HepG2 (cell line): Measurements from ENCODE around the gene CPT1B. TPM values are rescaled to one million over a fixed set of nuclear protein-coding genes. Genes with fewer than 3 reads are reported as not detected.

Source experiments
- FOXC1 ChIP-seq: sonication (generic); formaldehyde crosslinking; IDR thresholded peaks from 2 replicates; pipeline ENCODE4 v1.8.0; 2022; ENCODE audit warnings: mild to moderate bottlenecking, missing genetic modification reagents, borderline replicate concordance
- HMGA1 ChIP-seq: sonication (generic); formaldehyde crosslinking; conservative IDR thresholded peaks from 2 replicates; pipeline ENCODE4 v1.4.0; 2020; ENCODE audit warnings: missing genetic modification reagents
- RFX1 ChIP-seq: fragments of 450-650 bp; IDR thresholded peaks from 2 replicates; pipeline ENCODE4 v1.6.1; 2017
- SNAPC4 ChIP-seq: sonication (generic); formaldehyde crosslinking; IDR thresholded peaks from 2 replicates; pipeline ENCODE4 v1.4.0; 2020; ENCODE audit warnings: mild to moderate bottlenecking, missing genetic modification reagents
- SNAPC5 ChIP-seq: sonication (generic); formaldehyde crosslinking; IDR thresholded peaks from 2 replicates; pipeline ENCODE4 v1.8.1; 2023; ENCODE audit warnings: mild to moderate bottlenecking, missing genetic modification reagents, borderline replicate concordance
- TRIM22 ChIP-seq: fragments of 450-650 bp; IDR thresholded peaks from 2 replicates; pipeline ENCODE4 v1.6.1; 2017
- ZBTB2 ChIP-seq: sonication (generic); formaldehyde crosslinking; IDR thresholded peaks from 2 replicates; pipeline ENCODE4 v1.8.0; 2022; ENCODE audit warnings: low read depth, missing genetic modification reagents
- ZBTB44 ChIP-seq: sonication (generic); formaldehyde crosslinking; IDR thresholded peaks from 2 replicates; pipeline ENCODE4 v1.4.0; 2020; ENCODE audit warnings: missing genetic modification reagents
- ZNF20 ChIP-seq: sonication (generic); formaldehyde crosslinking; IDR thresholded peaks from 2 replicates; pipeline ENCODE4 v1.4.0; 2020; ENCODE audit warnings: mild to moderate bottlenecking, moderate library complexity, missing genetic modification reagents
- ZNF296 ChIP-seq: sonication (generic); formaldehyde crosslinking; conservative IDR thresholded peaks from 2 replicates; pipeline ENCODE4 v1.5.0; 2020; ENCODE audit warnings: mild to moderate bottlenecking, missing genetic modification reagents
- ZNF431 ChIP-seq: sonication (generic); formaldehyde crosslinking; IDR thresholded peaks from 2 replicates; pipeline ENCODE4 v1.9.0; 2022; ENCODE audit warnings: missing genetic modification reagents, low read depth, mild to moderate bottlenecking, borderline replicate concordance
- ZNF496 ChIP-seq: sonication (generic); formaldehyde crosslinking; IDR thresholded peaks from 2 replicates; pipeline ENCODE4 v1.8.1; 2023; ENCODE audit warnings: mild to moderate bottlenecking, moderate library complexity, missing genetic modification reagents; ENCODE audit not compliant: insufficient replicate concordance
- ZNF710 ChIP-seq: sonication (generic); formaldehyde crosslinking; IDR thresholded peaks from 2 replicates; pipeline ENCODE4 v1.5.0; 2020; ENCODE audit warnings: mild to moderate bottlenecking, missing genetic modification reagents, borderline replicate concordance
- ZNF737 ChIP-seq: sonication (generic); formaldehyde crosslinking; IDR thresholded peaks from 2 replicates; pipeline ENCODE4 v1.5.0; 2020; ENCODE audit warnings: missing genetic modification reagents, mild to moderate bottlenecking, borderline replicate concordance
- ZNF740 ChIP-seq: sonication (generic); formaldehyde crosslinking; IDR thresholded peaks from 2 replicates; pipeline ENCODE4 v1.4.0; 2020; ENCODE audit warnings: missing genetic modification reagents
- polyA plus RNA-seq, 8 experiments: library from polyadenylated mRNA; depleted of rRNA in 3 of 8; stranded (reverse) in 7 of 8; unstranded in 1 of 8; fragments of >200 nt; fragmentation: Illumina TruSeq in 4 of 8; extraction: Trizol in 4 of 8; gene quantifications; 2 replicates each; pipeline versions ENCODE4 v1.2.1 to v1.2.3, GENCODE V29; 2011 to 2016; ENCODE audit warnings: low read depth in 4 of 8, missing spikeins in 1 of 8, mixed read lengths in 1 of 8; ENCODE audit not compliant: insufficient read depth in 1 of 8
- total RNA-seq, 5 experiments: library from RNA; depleted of rRNA; stranded (reverse); fragments of >200 nt; fragmentation: Illumina TruSeq; extraction: Trizol; gene quantifications; 2 replicates each; pipeline ENCODE4 v1.2.3, GENCODE V29; 2016; ENCODE audit warnings: low read depth in 1 of 5

Gene CPT1B
- total and polyA plus RNA-seq, 2 of the 13 experiments (the other 11 are each of a cell fraction or from before 2014, with no cell fraction given), result 9.2 to 19.5 TPM

- TF ChIP-seq ZNF496 (no peak), ZNF710 (CRISPR knock-in tag) (no peak), ZNF296 (CRISPR knock-in tag) (no peak), RFX1 (no peak), SNAPC5 (CRISPR knock-in tag) (no peak), FOXC1 (CRISPR knock-in tag) (no peak; the same call in 1 of the 2 replicates), ZNF737 (CRISPR knock-in tag) (peak; percentile 15; the same call in 1 of the 2 replicates), ZNF740 (CRISPR knock-in tag) (no peak), HMGA1 (no peak), SNAPC4 (no peak), ZBTB44 (CRISPR knock-in tag) (no peak), ZNF20 (0 out of 2 replicates have a peak, but pooled peaks have one; percentile 45), TRIM22 (no peak), ZNF431 (CRISPR knock-in tag) (no peak), ZBTB2 (CRISPR knock-in tag) (peak; percentile 10; the same call in 1 of the 2 replicates)
Observed at GRCh38 chr22:50530580-50530876, 47.7 kb downstream of the CPT1B start (continued).
